ENCODE measurements around the gene CLDN8.

CLDN8 gene

GRCh38 chr21:30216041-30216723 lies at the start of gene CLDN8:
TSS of gene CLDN8 (minus strand) at chr21:30216097. CDS start at chr21:30215925, 172 bp downstream.
- no peak for DNase-seq

GRCh38 chr21:30257773-30258172 lies 41.9 kb upstream of the CLDN8 start:
- no peak for DNase-seq

- DNase-seq, result no peak
Observed at GRCh38 chr21:30256100-30256499, 40.2 kb upstream of the CLDN8 start.

GRCh38 chr21:30255679-30256078 lies 39.8 kb upstream of the CLDN8 start:
- DNase-seq, result no peak

- no peak for DNase-seq
Observed at GRCh38 chr21:30251781-30252180, 35.9 kb upstream of the CLDN8 start.

- no peak for DNase-seq
Observed at GRCh38 chr21:30249936-30250335, 34.0 kb upstream of the CLDN8 start.

GRCh38 chr21:30248844-30249243 lies 32.9 kb upstream of the CLDN8 start:
- DNase-seq, result no peak

GRCh38 chr21:30245061-30245460 lies 29.2 kb upstream of the CLDN8 start:
- no peak for DNase-seq

- DNase-seq, result no peak
Observed at GRCh38 chr21:30243691-30244090, 27.8 kb upstream of the CLDN8 start.

GRCh38 chr21:30240661-30241060 lies 24.8 kb upstream of the CLDN8 start:
- DNase-seq, result no peak

- no peak for DNase-seq
Observed at GRCh38 chr21:30238168-30238567, 22.3 kb upstream of the CLDN8 start.

- DNase-seq, result no peak
Observed at GRCh38 chr21:30234643-30235042, 18.7 kb upstream of the CLDN8 start.

GRCh38 chr21:30234050-30234449 lies 18.2 kb upstream of the CLDN8 start:
- no peak for DNase-seq

- no peak for DNase-seq
Observed at GRCh38 chr21:30233228-30234020, 17.5 kb upstream of the CLDN8 start.

- no peak for DNase-seq
Observed at GRCh38 chr21:30232011-30232410, 16.1 kb upstream of the CLDN8 start.

- DNase-seq, result peak; percentile 24
Observed at GRCh38 chr21:30227633-30228404, 11.9 kb upstream of the CLDN8 start.

- DNase-seq, result no peak
Observed at GRCh38 chr21:30227128-30227527, 11.2 kb upstream of the CLDN8 start.

- no peak for DNase-seq
Observed at GRCh38 chr21:30223596-30223995, 7.7 kb upstream of the CLDN8 start.

- DNase-seq, result no peak
Observed at GRCh38 chr21:30222724-30223123, 6.8 kb upstream of the CLDN8 start.

GRCh38 chr21:30211071-30211470 lies 4.8 kb downstream of the CLDN8 start:
- no peak for DNase-seq

- no peak for DNase-seq
Observed at GRCh38 chr21:30209601-30210000, 6.3 kb downstream of the CLDN8 start.

- no peak for DNase-seq
Observed at GRCh38 chr21:30207252-30207579, 8.7 kb downstream of the CLDN8 start.

- DNase-seq, result no peak
Observed at GRCh38 chr21:30206551-30207251, 9.2 kb downstream of the CLDN8 start.

Data from SIG-M5 (cell line).